Measurements from ENCODE around the gene PROKR2.

PROKR2 gene

DNA sequence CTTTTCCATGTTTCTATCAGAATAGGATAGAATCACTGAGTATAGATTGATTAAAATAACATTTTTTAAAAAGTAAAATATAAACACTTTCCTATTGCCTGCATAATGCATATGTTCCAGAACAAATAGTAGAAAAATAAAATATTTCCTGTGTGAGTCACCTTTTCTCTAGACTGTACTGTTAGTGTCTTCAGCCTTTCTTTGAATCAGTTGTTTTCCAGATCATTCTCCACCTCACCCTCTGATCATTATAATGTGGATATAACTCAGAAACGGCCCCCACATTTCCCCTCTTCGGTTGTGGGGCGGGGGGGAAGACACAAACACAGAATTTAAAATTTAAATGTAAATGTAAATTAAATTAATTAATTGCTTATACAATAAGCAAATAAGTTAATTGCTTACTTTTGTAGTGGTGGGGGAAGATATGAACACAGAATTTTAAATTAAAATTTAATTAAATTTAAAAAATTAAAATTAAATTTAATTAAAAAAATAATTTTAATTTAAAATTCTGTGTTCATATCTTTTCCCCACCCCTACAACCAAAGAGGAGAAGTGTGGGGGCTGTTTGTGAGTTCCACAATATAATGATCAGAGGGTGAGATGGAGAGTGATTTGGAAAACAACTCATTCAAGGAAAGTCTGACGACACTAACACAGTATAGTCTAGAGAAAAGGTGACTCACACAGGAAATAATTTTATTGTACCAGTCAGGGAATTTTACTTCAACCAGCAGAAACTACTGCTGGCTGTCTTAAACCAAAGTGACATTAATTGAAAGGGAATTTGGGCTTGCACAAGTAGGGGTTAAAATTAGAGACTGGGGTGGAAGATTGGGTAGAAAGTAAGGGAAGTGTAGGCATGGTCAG lies 37.1 kb upstream of the PROKR2 start:
- Histone ChIP-seq H3K27ac (no peak overlapping the region), H2AFZ (ENCODE audit: low read depth) (no peak overlapping the region), H3K36me3 (ENCODE audit: insufficient read depth) (no peaks in the 10 kb centered on the region), H3K4me3 (IDR thresholded peaks at IDR 0.05; ENCODE audit: insufficient read depth, low read depth, low read length) (no peak overlapping the region), H3K4me2 (no peak overlapping the region), H3K79me2 (ENCODE audit: insufficient read depth, low read depth) (no peaks in the 10 kb centered on the region), H3K4me1 (ENCODE audit: low read depth, poor library complexity, severe bottlenecking) (no peaks in the 10 kb centered on the region), H3K9ac (no peak overlapping the region), H4K20me1 (ENCODE audit: insufficient read depth) (no peaks in the 10 kb centered on the region), H3K27me3 (ENCODE audit: insufficient read depth, low read depth) (no peaks in the 10 kb centered on the region)
- TF ChIP-seq, protein P1, sequence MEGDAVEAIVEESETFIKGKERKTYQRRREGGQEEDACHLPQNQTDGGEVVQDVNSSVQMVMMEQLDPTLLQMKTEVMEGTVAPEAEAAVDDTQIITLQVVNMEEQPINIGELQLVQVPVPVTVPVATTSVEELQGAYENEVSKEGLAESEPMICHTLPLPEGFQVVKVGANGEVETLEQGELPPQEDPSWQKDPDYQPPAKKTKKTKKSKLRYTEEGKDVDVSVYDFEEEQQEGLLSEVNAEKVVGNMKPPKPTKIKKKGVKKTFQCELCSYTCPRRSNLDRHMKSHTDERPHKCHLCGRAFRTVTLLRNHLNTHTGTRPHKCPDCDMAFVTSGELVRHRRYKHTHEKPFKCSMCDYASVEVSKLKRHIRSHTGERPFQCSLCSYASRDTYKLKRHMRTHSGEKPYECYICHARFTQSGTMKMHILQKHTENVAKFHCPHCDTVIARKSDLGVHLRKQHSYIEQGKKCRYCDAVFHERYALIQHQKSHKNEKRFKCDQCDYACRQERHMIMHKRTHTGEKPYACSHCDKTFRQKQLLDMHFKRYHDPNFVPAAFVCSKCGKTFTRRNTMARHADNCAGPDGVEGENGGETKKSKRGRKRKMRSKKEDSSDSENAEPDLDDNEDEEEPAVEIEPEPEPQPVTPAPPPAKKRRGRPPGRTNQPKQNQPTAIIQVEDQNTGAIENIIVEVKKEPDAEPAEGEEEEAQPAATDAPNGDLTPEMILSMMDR (conservative IDR thresholded peaks at IDR 0.05; ENCODE audit: low read depth, low read length), result no peak

DNA sequence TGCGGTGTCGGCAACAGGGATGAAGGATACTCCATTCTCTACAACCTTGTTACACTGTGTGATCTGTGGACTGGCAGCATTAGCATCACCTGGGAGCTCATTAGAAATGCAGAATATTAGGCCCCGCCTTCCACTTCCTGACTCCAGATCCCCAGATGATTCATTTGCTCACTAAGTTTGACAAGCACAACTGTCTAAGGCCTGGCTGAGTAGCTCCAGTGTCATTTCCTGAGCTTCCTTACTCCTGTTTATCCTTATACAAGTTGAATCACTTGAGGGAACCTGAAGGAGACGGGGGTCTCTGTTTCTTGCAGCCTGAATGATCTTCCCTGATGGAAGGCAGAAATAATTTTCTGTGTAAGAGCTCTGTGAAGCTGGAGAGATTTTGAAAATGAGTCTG lies 32.7 kb upstream of the PROKR2 start:
- TF ChIP-seq, protein P1 (conservative IDR thresholded peaks at IDR 0.05; ENCODE audit: low read depth, low read length), result no peak
- Histone ChIP-seq H3K27me3 (ENCODE audit: insufficient read depth, low read depth) (no peaks in the 10 kb centered on the region), H2AFZ (ENCODE audit: low read depth) (no peak overlapping the region)

DNA sequence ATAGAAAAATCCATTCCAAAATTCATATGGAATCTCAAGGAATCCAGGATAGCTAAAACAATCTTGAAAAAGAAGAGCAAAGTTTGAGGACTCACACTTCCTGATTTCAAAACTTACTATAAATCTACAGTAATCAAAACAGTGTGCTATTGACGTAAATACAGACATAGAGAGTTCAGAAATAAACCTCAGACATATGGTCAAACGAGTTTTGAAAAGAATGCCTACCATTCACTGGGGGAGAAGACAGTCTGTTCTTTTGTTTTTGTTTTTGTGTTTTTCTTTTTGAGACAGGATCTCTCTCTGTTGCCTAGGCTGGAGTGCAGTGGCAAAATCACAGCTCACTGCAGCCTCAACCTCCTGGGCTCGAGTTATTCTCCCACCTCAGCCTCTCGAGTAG lies 25.3 kb upstream of the PROKR2 start:
- Histone ChIP-seq H3K4me2 (no peak overlapping the region), H3K36me3 (ENCODE audit: insufficient read depth) (no peaks in the 10 kb centered on the region), H3K27ac (no peak overlapping the region), H3K79me2 (ENCODE audit: insufficient read depth, low read depth) (no peaks in the 10 kb centered on the region), H3K27me3 (ENCODE audit: insufficient read depth, low read depth) (no peaks in the 10 kb centered on the region), H3K4me1 (ENCODE audit: low read depth, poor library complexity, severe bottlenecking) (no peaks in the 10 kb centered on the region), H3K9ac (no peak overlapping the region), H2AFZ (ENCODE audit: low read depth) (no peak overlapping the region), H3K4me3 (IDR thresholded peaks at IDR 0.05; ENCODE audit: insufficient read depth, low read depth, low read length) (no peak overlapping the region), H4K20me1 (ENCODE audit: insufficient read depth) (no peaks in the 10 kb centered on the region)
- TF ChIP-seq, protein P1 (conservative IDR thresholded peaks at IDR 0.05; ENCODE audit: low read depth, low read length), result no peak

More for the DNA sequence above, 32.7 kb upstream of the PROKR2 start:
- Histone ChIP-seq H3K4me3 (IDR thresholded peaks at IDR 0.05; ENCODE audit: insufficient read depth, low read depth, low read length) (no peak overlapping the region), H3K4me2 (no peak overlapping the region), H3K4me1 (ENCODE audit: low read depth, poor library complexity, severe bottlenecking) (no peaks in the 10 kb centered on the region), H3K9ac (no peak overlapping the region), H3K27ac (no peak overlapping the region), H4K20me1 (ENCODE audit: insufficient read depth) (no peaks in the 10 kb centered on the region), H3K79me2 (ENCODE audit: insufficient read depth, low read depth) (no peaks in the 10 kb centered on the region), H3K36me3 (ENCODE audit: insufficient read depth) (no peaks in the 10 kb centered on the region)

DNA sequence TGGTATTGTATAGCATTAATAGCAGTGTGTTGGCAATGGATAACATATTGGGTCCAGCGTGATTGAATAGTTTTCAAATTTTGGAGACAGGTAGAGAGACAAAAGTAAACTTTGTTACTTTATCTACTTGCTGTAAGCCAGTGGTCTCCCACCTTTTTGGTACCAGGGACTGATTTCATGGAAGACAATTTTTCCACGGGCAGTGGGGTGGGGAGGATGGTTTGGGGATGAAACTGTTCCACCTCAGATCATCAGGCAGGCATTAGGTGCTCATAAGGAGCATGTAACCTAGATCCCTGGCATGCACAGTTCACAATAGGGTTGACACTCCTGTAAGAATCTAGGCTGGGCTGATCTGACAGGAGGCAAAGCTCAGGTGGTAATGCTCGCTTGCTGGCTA lies 14.6 kb upstream of the PROKR2 start:
- TF ChIP-seq, protein P1 (conservative IDR thresholded peaks at IDR 0.05; ENCODE audit: low read depth, low read length), result no peak
- no peaks in the 10 kb centered on the region for H3K27me3 ChIP-seq (ENCODE audit: insufficient read depth, low read depth)

More for the DNA sequence above, 14.6 kb upstream of the PROKR2 start:
- Histone ChIP-seq H3K27ac (no peak overlapping the region), H4K20me1 (ENCODE audit: insufficient read depth) (no peaks in the 10 kb centered on the region), H2AFZ (ENCODE audit: low read depth) (no peak overlapping the region), H3K36me3 (ENCODE audit: insufficient read depth) (no peaks in the 10 kb centered on the region), H3K79me2 (ENCODE audit: insufficient read depth, low read depth) (no peaks in the 10 kb centered on the region), H3K4me3 (IDR thresholded peaks at IDR 0.05; ENCODE audit: insufficient read depth, low read depth, low read length) (no peak overlapping the region), H3K4me1 (ENCODE audit: low read depth, poor library complexity, severe bottlenecking) (no peaks in the 10 kb centered on the region), H3K9ac (no peak overlapping the region), H3K4me2 (no peak overlapping the region)
